GM18951 (cell line): ENCODE data around the gene KRT85.
"Not testable (repeated sequence)": the region's sequence is repeated elsewhere in the genome, so short reads cannot be mapped to it uniquely, and the experiment has no call there.

Experiments
- POLR2A ChIP-seq: IDR thresholded peaks from 4 replicates; pipeline ENCODE4 v1.6.1; 2011; ENCODE audit warnings: mild to moderate bottlenecking; ENCODE audit not compliant: insufficient read length, insufficient read depth; ENCODE audit errors: extremely low read depth
- in situ Hi-C: fragments of 300-500 bp; cut with MboI; formaldehyde crosslinking; loops from one replicate; pipeline ENCODE4 v1.12.0; 2022; ENCODE audit warnings: low sequenced_read_pairs, mixed read lengths, inconsistent platforms; ENCODE audit not compliant: unreplicated experiment

The KRT85 gene

GRCh38 chr12:52366738-52367485 is at the start of gene KRT85:
KRT85 (minus strand) TSS chr12:52367481; CDS start chr12:52367405, 76 bp downstream.
- no peak for TF ChIP-seq POLR2A
- in situ Hi-C loops: no loop called here

- TF ChIP-seq POLR2A: no peak
- in situ Hi-C loops: no loop called here
Measured at GRCh38 chr12:52416795-52417194, 49.5 kb upstream of the KRT85 start.

GRCh38 chr12:52415870-52416750 is 48.8 kb upstream of the KRT85 start:
- no peak for TF ChIP-seq POLR2A

GRCh38 chr12:52414936-52415335 is 47.7 kb upstream of the KRT85 start:
- no peak for TF ChIP-seq POLR2A
- in situ Hi-C loops: no loop called here

More at GRCh38 chr12:52415870-52416750, 48.8 kb upstream of the KRT85 start:
- in situ Hi-C loops: no loop called here

- no peak for TF ChIP-seq POLR2A
- in situ Hi-C loops: no loop called here
Measured at GRCh38 chr12:52413782-52414345, 46.6 kb upstream of the KRT85 start.

GRCh38 chr12:52413202-52413601 is 45.9 kb upstream of the KRT85 start:
- in situ Hi-C loops: no loop called here

GRCh38 chr12:52411815-52412214 is 44.5 kb upstream of the KRT85 start:
- TF ChIP-seq POLR2A: no peak
- in situ Hi-C loops: no loop called here

More at GRCh38 chr12:52413202-52413601, 45.9 kb upstream of the KRT85 start:
- TF ChIP-seq POLR2A: no peak

- in situ Hi-C loops: not testable (repeated sequence)
Measured at GRCh38 chr12:52410589-52411248, 43.4 kb upstream of the KRT85 start.

GRCh38 chr12:52407918-52408317 is 40.6 kb upstream of the KRT85 start:
- no peak for TF ChIP-seq POLR2A
- in situ Hi-C loops: no loop called here

GRCh38 chr12:52405922-52406385 is 38.7 kb upstream of the KRT85 start, which contains the start of gene KRT82:
KRT82 (minus strand) TSS chr12:52406335; CDS start chr12:52406277, 58 bp downstream.
- no peak for TF ChIP-seq POLR2A
- in situ Hi-C loops: no loop called here

GRCh38 chr12:52404951-52405350 is 37.7 kb upstream of the KRT85 start:
- in situ Hi-C loops: no loop called here
- no peak for TF ChIP-seq POLR2A

- in situ Hi-C loops: no loop called here
- no peak for TF ChIP-seq POLR2A
Measured at GRCh38 chr12:52403561-52403960, 36.3 kb upstream of the KRT85 start.

- in situ Hi-C loops: no loop called here
- TF ChIP-seq POLR2A: no peak
Measured at GRCh38 chr12:52402873-52403540, 35.7 kb upstream of the KRT85 start.

- TF ChIP-seq POLR2A: no peak
- in situ Hi-C loops: no loop called here
Measured at GRCh38 chr12:52402377-52402776, 35.1 kb upstream of the KRT85 start.
